Measurements from ENCODE around the gene IL18R1. TPM values are rescaled to one million over a fixed set of nuclear protein-coding genes. Genes with fewer than 3 reads are reported as not detected.

The IL18R1 gene
- total and polyA plus RNA-seq, 9 of the 15 experiments (the other 6 are each of a cell fraction or from before 2014, with no cell fraction given) = 0.55 to 10.0 (median 2.5) TPM

DNA sequence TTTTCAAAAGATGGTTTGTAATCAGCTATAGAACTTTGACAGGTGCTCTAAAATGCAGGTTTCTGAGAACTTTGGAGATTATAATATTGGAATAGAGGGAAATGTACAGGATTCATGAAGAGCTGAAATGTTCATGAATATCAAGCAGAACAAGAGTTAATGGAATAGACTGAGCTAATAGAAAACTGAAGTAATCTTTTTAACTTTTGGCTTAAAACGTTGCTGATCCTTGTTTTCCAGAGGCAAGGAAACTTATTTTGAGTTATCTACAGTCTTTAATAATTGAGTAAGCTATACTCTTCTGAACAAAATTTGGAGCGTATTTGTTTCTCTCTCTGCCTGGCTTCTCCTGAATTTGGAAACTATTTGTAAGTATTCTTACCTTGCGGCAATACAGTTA is 56.6 kb downstream of the IL18R1 start (continued):
- TF ChIP-seq ZNF324 (CRISPR knock-in tag; IDR thresholded peaks at IDR 0.05) (no peak), POLR3G (IDR thresholded peaks at IDR 0.05; ENCODE audit: extremely low read depth, insufficient read length, insufficient replicate concordance) (no peak), ESRRB (CRISPR knock-in tag; IDR thresholded peaks at IDR 0.05; ENCODE audit: borderline replicate concordance) (no peak), PPARD (CRISPR knock-in tag; IDR thresholded peaks at IDR 0.05) (no peak), ZNF232 (CRISPR knock-in tag; IDR thresholded peaks at IDR 0.05) (no peak), SMAD4 (CRISPR knock-in tag; conservative IDR thresholded peaks at IDR 0.05) (no peak), GATAD2A (IDR thresholded peaks at IDR 0.05) (no peak), JUN (IDR thresholded peaks at IDR 0.05; ENCODE audit: borderline replicate concordance, low read depth, low read length) (no peak), JUN (CRISPR knock-in tag; IDR thresholded peaks at IDR 0.05; ENCODE audit: borderline replicate concordance) (no peak)
- TF ChIP-seq, protein P1, sequence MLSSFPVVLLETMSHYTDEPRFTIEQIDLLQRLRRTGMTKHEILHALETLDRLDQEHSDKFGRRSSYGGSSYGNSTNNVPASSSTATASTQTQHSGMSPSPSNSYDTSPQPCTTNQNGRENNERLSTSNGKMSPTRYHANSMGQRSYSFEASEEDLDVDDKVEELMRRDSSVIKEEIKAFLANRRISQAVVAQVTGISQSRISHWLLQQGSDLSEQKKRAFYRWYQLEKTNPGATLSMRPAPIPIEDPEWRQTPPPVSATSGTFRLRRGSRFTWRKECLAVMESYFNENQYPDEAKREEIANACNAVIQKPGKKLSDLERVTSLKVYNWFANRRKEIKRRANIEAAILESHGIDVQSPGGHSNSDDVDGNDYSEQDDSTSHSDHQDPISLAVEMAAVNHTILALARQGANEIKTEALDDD (IDR thresholded peaks at IDR 0.05) = no peak
- TF ChIP-seq, protein P2, sequence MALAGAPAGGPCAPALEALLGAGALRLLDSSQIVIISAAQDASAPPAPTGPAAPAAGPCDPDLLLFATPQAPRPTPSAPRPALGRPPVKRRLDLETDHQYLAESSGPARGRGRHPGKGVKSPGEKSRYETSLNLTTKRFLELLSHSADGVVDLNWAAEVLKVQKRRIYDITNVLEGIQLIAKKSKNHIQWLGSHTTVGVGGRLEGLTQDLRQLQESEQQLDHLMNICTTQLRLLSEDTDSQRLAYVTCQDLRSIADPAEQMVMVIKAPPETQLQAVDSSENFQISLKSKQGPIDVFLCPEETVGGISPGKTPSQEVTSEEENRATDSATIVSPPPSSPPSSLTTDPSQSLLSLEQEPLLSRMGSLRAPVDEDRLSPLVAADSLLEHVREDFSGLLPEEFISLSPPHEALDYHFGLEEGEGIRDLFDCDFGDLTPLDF (CRISPR knock-in tag; IDR thresholded peaks at IDR 0.05) = no peak

All from K562 (cell line).